Stimulated activated CD4-positive, alpha-beta T cell treated with anti-CD3 and anti-CD28 coated beads, Interleukin-4, amount 100 ng/mL, for 4 hours (primary cell): ENCODE results near the gene CLPX.
"Not testable (repeated sequence)": the region's sequence is repeated elsewhere in the genome, so short reads cannot be mapped to it uniquely, and the experiment has no call there.

ENCODE experiments used
- DNase-seq, 2 experiments: peaks; one replicate each; pipeline ENCODE4 v3.0.0-alpha.2; 2020

Gene CLPX

DNA sequence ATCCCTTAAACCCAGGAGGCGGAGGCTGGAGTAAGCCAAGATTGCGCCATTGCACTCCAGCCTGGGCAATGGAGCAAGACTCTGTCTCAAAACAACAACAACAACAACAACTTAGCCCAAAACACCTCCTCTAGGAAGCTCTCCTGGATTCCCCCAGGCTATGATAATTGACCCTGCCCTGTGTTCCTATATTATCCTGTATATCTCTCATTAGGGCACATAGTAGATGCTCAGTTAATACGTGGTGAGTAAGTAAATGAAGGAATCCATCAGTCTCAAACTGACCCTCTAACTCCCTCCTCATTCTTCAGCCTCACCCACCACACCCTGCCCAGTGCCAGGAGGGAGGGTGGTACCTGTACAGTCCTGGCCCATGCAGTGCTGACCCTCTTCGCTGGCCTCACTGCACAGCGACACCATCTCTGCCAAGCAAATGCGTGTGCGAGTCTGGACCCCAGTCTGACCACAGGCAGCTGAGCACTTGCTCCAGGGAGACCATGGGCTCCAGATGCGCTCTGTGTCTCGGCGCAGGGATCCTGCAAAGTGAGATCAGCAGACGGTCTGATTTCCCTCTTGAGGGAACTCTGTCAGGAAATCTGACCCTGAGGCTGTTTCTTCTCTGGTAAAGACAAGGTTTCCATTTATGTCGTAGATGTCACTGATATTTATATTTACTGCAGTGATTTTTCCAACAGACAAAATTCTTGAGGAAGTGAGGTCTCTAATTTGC, 20.0 kb upstream of the CLPX start:
- DNase-seq, result no peak

- no peak for DNase-seq
Observed at GRCh38 chr15:65204236-65204930, 19.2 kb upstream of the CLPX start.

DNA sequence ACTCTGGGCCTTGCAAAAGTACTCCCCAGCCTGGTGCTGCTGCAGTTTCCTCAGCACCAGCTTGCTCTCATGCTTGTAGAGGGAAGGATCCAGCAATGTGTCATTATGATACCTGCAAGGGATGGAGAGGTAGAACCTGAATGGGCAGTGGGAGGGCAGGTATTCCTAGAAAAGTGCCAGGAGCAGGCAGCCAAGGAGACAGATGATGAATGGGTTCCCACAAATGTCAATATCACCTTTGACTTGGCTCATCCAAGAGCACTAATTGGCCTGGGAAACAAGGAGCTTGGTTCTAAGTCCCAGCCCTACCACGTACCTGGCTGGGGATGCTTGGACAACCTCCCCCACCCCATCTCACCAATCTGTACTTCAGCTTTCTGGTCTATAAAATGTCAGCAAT, 16.8 kb upstream of the CLPX start:
- DNase-seq, result no peak

DNA sequence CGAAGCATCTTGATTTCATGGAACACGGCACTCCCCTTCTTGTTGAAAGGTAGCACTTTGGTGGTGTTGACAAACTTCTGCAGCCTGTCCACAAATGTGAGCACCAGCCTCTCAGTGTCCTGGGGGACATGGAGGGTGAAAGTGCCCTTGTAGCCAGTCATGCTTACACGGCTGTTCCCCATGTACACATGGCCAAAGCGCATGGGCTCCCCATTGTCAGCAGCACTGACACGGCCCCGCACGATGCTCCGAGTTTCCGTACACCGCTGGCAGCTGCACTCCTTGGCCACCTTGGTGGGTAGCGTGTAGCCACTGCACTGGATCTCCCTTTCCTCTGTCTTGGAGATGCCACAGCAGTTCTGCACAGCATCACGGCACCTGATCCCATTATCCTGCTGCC, 13.4 kb upstream of the CLPX start:
- no peak for DNase-seq

- no peak for DNase-seq
Observed at GRCh38 chr15:65197337-65197645, 12.1 kb upstream of the CLPX start.

- no peak for DNase-seq
Observed at GRCh38 chr15:65196637-65197336, 11.6 kb upstream of the CLPX start.

DNA sequence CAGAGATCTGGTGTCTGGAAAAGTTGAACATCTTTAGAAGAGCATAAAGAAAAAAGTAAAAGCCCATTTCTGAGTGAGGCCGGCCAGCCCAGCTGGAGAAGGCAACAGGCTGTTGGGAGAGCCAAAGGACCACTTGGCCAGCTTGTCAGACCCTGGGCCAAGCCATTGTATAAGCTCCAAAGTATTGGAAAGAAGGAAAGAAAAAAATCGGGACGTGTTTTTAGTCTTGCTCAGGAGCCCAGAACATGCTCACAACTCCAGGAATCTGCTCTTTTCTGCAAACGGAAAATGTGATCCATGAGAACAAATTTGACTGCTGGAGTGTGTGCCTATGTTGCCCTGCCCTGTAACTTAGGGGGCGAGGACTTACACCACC, 10.4 kb upstream of the CLPX start:
- DNase-seq, result no peak

DNA sequence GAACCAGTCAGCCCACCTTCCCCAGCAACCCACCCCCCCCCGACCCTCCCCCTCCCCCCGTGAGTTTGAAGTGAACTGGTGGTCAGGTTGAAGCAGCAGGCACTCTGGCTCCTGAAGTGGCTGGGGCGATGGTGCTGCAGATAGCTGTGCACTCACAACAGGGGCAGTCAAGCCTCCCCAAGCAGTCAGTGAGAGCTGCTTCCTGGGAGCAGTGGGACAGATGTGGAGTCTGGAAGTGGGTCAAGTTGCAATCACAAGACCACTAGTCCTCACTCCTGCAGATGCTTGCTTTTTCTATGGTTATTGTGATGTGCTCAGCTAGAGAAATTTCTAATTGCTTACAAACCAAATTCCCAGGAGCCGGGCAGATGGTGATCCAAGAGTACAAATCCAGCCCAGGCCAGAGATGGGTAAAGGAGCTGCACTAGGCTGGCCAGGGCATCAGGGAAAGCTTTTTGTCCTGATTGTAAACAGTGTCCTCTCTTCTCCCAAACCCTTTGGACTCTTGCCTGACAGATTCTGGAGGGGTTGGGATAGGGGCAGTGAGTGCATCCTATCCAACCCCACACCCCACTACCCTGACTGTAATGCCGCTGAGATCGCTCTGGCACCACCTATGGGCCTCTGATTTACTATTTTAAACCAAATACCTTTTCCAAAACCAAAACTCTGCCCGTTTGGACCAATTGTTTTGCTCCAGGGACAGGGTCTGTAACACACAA, 9.8 kb upstream of the CLPX start:
- no peak for DNase-seq

- no peak for DNase-seq
Observed at GRCh38 chr15:65192016-65192415, 6.9 kb upstream of the CLPX start.

DNA sequence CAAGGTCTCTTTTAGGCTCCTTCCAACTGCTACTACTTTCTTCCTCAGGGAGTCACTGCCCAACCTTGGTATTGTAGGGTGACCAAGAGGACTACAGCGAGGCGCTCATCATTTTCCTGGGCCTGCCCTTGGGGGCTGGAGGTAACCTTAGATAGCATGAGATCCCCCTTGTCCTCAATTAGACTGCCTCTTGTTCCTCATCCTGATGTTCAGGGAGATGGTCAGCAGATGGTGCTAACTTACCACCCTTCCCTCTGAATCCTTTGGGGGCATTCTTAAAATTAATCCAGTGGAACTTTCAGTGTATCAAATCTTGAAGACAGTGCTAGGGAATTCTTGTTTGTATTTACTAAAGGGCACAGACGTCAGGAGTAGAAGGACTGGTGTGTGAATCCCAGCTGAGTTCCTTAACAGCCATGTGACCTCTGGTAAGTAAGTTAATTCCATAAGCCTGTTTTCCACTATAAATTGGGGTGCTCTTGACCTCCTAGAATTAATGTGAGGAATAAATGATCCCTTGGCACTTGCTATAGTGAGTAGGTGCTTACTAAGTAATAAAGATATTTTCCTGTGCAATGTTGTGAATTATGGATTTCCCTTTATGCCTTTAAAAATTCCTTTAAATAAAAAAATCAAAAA, 4.1 kb upstream of the CLPX start:
- DNase-seq, result no peak

DNA sequence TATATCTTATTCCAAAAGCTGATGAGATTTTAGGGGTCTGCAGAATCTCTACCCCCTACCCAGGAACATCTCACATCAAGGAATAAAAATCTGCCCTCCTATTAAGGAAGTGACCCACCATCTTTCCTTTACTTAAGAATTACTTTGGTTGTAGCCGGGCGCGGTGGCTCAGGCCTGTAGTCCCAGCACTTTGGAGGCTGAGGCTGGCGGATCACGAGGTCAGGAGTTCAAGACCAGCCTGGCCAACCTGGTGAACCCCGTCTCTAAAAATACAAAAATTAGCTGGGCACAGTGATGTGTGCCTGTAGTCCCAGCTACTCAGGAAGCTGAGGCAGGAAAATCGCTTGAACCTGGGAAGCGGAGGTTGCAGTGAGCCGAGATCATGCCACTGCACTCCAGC, 3.3 kb upstream of the CLPX start:
- not testable (repeated sequence) for DNase-seq

DNA sequence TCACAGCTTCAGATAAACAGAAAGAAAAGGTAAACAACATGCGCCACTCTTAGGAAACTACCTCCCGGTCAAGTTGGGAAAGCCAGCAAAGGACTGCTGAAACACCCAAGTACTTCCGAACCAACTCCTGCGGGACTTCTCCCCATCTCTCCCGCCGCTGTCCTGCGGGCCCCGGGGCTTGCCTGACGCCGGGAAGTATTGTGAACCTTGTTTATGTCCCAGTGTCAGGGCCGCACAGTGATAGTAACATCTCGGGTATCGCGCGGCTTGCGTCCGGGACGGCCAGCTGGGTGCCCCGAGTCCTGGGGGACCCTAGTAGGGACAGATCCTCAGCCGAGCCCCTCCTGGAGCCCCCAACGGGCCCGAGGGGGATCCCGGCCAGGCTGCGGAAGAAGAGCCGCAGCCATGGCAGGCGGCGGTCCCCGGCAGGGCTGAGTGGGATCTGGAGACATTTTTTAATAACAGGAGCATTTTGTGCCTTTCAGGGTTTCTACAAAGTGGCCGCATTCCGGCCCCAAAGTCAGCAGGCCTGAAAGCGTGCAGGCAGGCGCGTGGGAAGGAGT, 756 bp downstream of the CLPX start:
- DNase-seq, result peak in 1 of 2 experiments; percentile 14

- no peak for DNase-seq
Observed at GRCh38 chr15:65183865-65184159, 1.3 kb downstream of the CLPX start.

DNA sequence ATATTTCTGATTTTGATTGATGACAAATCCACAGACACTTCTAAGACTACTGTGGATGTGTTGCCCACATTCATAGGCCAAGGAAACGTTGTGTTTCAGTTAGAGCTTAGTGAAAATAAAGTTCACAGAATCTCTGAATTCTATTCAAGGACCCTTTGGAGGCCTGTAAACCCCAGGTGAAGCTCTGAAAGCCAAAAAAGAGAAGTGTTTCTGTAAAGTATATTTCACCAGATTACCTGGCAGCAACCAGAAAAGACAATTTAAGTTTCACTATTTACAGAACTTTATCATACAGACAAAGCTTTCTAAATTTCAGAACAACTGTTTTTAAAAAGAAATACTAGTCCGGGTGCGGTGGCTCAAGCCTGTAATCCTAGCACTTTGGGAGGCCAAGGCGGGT, 2.6 kb downstream of the CLPX start:
- no peak for DNase-seq

- DNase-seq, result not testable (repeated sequence)
Observed at GRCh38 chr15:65181582-65182353, 3.4 kb downstream of the CLPX start.

DNA sequence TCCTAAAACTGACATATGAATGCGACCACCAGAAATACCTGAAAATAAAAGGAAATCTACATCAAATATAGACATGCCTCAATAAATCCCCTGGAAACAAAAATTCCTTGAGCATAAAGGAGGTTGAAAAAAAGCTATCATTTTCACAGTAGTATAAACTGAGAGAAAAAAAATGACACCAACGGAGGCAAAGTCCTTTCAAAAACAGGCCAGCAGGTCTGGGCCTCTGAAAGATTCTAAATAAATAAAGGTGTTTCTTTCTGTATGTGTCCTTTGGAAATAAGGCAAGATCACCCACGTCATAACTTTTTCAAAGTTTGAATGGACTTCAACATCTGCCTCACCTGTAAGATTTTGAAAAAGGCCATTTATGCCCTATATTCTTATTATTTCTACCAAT, 5.0 kb downstream of the CLPX start:
- no peak for DNase-seq

GRCh38 chr15:65177901-65178300, 7.2 kb downstream of the CLPX start:
- no peak for DNase-seq

DNA sequence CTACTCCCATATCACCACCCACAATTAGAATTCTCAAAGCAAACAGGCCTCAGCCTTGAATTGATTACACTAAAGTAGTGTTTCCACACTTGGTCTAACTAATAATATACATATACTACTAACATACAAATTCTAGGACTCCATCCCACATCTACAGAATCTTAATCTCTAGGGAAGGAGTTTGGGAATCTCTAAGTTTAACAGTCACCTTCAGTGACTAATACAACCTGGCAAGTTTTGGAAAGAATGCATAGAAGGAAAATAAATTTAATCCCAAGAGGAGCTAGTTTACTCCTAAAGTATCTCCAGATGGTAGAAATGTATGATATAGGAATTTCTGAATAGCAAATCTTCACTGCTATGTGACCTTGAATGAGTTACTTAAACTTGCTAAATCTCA, 9.1 kb downstream of the CLPX start:
- no peak for DNase-seq

GRCh38 chr15:65175511-65175910, 9.6 kb downstream of the CLPX start:
- no peak for DNase-seq

DNA sequence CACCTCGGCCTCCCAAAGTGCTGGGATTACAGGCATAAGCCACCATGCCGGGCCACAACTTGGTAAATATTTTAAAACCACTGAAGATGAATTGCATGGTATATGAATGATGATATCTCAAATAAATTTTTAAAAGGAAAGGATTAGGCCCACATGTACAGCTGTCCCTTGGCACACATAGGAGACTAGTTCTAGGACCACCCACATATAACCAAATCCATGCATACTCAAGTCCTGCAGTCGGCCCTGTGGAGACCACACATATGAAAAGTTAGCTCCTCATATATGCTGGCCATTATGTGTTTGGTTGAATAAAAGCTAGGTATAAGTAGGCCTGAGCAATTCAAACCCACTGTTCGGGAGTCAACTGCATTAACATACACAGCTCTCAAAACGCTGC, 10.6 kb downstream of the CLPX start:
- no peak for DNase-seq

DNA sequence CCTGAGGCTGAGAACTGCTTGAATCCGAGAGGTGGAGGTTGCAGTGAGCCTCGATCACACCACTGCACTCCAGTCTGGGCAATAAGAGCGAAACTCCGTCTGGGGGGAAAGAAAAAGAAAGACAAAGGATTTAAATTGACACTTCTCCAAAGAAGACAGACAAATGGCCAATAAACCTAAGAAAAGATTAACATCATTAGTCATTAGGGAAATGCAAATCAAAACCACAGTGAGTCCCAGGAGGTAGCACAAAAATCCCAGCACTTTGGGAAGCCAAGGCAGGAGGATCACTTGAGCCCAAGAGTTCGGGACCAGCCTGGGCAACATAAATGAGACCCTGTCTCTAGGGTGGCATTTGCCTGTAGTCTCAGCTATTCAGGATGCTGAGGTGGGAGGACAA, 12.6 kb downstream of the CLPX start:
- no peak for DNase-seq

DNA sequence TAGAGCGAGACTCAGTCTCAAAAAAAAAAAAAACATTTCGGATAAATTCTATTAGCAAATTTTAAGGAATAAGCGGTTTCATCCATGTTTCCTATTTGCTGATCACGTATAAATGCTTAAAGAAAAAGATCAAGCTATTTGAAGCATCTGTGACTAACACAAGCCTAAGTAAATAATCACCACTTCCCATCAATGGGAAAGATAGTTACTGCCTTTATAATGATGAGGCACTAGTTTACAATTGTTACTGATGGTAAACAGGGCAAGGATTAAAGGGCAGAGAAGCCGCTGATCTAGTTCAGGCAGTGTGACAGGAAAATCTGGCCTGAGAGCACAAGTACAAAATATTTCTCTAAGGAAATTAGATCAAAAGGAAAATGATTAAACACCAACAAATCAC, 13.7 kb downstream of the CLPX start:
- DNase-seq, result no peak
